NB4 (cell line): Measurements from ENCODE around the gene DENND11.

Experiments used
- CTCF ChIP-seq: IDR thresholded peaks from one replicate; pipeline ENCODE4 v1.5.1; 2012; ENCODE audit warnings: low read depth, low read length
- MAX ChIP-seq: IDR thresholded peaks from 2 replicates; pipeline ENCODE4 v1.6.1; 2011; ENCODE audit warnings: low read depth, low read length

- TF ChIP-seq MAX (no peak), CTCF (no peak)
Observed at GRCh38 chr7:141713890-141714289, 11.9 kb upstream of the DENND11 start.
